Sciatic nerve (tissue), 2 donors: ENCODE measurements around the gene ATP5F1D. TPM values are rescaled to one million over a fixed set of nuclear protein-coding genes. Genes with fewer than 3 reads are reported as not detected.
A peak's percentile ranks its signal among the peaks of the same experiment; 100 is the strongest.

Experiments
- ATAC-seq: fragments of 200-7000 bp; cut with Tn5 transposase; one replicate; pipeline ENCODE4 v1.9.1; 2020; ENCODE audit warnings: mild to moderate bottlenecking, moderate library complexity
- DNase-seq: peaks from one replicate; pipeline ENCODE4 v3.0.0-alpha.2; 2020; ENCODE audit warnings: low spot score
- intact Hi-C: fragments of 100-400 bp; cut with DNase I; formaldehyde crosslinking; loops from one replicate; pipeline ENCODE4 v1.14.2; 2022
- total RNA-seq: library from RNA; stranded (reverse); fragmentation: NEBNext Ultra II Directional; extraction: Animal tissue kit (Norgen Biotek cat#: 25700); gene quantifications from one replicate; pipeline ENCODE4 v1.2.1, GENCODE V29; 2021
- donor health status: DM: no; HTN: no; CAD: no.
- donor health status: DM: no; HTN: no; CAD: no.

The ATP5F1D gene
- total RNA-seq, 1 donor from 2014 or later = 90.9 TPM

DNA sequence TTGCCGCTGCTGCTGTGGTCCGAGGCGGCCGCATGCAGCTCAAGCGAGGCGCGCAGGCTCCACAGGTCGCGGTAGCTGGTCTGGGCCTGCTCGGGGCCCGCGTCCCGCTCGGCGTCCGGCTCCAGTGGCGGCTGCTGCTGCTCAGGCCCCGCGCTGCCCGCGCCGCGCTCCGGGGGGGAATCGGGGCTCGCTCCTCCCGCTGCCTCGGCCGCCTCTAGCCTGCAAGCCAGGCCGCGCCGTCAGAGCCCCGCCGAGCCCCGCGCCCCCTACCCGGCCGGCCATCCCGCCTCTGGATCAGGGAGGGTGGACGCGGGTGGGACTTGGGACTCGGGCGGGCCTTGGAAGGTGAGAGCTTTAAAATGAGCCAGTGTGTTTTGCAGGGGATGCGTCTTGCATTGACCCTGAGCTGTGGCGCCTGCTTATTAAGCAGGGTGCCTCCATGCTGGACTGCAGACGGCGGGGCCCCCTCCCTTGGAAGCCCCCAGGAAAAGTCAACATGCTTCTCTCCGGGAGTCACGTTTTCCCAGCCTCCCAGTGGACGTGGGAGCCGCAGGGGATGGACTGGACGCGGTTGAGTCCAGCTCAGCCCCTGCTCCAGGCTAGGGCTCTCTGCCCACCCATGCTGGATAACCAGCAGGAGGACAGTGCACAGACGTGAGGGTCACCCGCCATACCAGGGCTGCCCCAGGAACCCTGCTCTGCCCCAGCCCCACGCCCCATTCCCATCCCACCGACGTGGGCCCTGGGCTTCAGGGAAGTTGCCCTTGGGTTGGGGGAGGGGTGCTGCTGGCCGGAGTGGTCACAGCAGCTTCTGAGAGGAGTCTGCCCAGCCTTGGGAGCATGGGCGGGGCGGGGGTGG is 11.4 kb upstream of the ATP5F1D start:
- intact Hi-C loops = no loop called here
- ATAC-seq (no peak), DNase-seq (no peak)

DNA sequence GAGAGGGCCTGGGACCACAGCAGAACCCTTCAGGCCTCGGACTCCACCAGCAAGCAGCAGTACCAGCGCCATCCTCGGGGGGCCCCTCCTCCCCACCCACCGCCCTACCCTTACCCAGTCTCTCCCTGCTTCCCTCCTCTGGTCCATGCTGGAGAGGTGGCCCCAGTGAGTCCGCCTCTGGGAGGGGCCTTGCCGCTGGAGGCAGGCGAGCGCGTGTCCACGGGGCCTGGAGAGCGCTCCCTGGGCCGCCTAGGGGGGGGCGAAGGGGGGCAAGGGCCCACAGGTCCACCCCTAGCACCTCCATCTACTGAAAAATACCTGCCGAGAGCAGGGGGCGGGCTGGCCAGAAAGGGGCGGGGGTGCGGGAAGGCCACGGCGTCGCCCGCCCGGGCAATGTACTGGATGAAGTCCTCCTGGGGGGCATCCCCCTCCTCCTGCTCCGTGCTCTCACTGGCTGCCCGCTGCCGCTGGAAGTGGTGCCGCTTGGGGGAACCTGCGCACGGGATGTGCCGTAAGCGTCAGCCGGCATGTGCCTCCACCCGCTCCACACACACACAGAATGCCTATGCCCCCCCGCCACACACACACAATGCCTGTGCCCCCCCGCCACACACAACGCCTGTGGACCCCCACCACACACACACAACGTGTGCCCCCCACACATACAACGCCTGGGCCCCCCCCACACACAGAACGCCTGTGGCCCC is 10.6 kb upstream of the ATP5F1D start:
- DNase-seq = no peak
- no peak for ATAC-seq
- intact Hi-C loops = no loop called here

DNA sequence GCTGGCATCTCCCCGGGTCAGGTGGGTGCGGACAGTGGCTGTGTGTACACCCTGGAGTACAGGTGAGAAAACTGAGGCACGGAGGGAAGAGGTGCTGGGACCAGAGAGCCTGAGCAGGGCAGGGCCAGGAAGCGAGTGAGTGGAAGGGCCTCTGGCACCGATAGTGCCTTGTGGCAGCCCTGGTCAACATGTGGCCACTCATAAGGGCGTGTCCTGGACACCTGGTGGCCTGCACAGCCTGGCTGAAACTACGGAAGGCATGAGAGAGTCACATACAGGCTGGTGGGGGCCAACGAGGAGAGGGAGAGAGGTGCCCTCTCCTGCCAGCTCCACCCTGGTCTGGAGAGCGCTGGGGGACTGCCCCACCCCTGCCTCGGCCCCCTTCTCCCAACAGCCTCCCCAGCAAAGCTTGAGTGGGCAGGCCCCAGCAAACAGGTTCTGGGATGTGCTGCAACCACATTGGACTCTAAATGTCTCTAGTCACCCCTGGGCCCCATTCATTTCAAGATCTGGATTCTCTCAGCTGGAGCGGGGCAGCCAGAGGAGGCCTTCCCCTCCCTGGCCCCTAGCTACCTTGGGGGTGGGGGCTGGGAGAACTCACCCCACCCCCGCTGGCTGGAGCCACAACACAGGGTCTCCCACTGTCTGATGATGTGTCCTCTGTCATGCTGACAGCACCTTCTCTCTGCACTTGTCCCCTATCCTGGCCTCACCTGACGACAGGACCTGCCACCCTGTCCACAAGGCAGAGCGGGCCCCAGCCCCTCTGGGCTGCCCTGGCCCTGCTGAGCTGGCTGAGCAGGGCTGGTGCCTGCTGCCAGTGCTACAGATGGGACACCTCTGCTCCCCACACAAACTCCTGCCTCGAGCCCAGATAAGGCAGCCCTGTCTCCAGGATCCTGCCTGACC is 9.6 kb upstream of the ATP5F1D start:
- peak; percentile 3 for ATAC-seq
- DNase-seq = no peak
- intact Hi-C loops = no loop called here

DNA sequence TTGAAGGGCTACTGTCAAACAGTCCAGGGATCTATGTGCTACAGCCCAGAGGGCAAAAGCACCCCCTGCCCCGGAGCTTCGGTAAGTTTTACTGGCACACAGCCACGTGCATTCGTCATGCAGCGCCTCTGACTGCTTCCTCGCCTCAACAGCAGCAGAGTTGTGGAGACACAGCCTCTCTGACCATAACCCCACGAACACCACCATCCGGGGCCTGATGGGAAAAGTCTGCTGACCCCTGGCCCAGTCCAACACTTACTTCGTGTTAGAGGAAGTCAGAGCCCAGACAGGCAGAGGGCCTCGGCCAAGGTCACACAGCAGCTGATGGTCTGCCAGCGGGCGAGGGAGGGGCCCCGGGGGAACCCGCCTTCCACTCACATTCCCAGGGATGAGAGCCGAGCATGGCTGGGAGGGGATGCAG is 8.9 kb upstream of the ATP5F1D start:
- intact Hi-C loops = no loop called here
- ATAC-seq (peak; percentile 35), DNase-seq (no peak)

DNA sequence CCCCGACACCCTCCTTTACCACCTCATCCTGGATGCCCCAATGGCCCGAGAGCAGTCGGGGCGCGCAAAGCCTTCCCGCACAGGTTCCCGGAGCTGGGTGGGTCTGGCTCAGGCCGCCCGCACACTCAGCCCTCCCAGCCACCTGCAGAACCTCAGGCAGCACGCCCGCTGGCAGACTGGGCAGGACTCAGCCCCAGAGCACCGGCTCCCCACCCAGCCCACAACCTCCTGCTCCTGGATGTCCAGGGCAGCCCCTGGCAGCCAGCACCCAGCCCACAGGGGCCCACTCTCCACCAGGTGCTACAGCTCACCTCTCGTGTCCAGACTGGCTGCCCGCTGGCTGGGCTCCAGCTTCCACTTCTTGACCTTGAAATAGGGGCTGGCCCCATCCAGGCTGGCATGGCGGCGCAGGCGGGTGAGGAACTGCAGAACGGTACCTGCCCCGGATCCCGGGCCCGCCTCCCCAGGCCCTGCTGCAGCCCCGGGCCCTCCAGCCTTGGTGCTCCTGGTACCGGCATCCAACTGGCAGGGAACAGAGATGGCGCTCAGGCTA is 8.4 kb upstream of the ATP5F1D start:
- peak; percentile 2 for ATAC-seq
- intact Hi-C loops = no loop called here
- no peak for DNase-seq

DNA sequence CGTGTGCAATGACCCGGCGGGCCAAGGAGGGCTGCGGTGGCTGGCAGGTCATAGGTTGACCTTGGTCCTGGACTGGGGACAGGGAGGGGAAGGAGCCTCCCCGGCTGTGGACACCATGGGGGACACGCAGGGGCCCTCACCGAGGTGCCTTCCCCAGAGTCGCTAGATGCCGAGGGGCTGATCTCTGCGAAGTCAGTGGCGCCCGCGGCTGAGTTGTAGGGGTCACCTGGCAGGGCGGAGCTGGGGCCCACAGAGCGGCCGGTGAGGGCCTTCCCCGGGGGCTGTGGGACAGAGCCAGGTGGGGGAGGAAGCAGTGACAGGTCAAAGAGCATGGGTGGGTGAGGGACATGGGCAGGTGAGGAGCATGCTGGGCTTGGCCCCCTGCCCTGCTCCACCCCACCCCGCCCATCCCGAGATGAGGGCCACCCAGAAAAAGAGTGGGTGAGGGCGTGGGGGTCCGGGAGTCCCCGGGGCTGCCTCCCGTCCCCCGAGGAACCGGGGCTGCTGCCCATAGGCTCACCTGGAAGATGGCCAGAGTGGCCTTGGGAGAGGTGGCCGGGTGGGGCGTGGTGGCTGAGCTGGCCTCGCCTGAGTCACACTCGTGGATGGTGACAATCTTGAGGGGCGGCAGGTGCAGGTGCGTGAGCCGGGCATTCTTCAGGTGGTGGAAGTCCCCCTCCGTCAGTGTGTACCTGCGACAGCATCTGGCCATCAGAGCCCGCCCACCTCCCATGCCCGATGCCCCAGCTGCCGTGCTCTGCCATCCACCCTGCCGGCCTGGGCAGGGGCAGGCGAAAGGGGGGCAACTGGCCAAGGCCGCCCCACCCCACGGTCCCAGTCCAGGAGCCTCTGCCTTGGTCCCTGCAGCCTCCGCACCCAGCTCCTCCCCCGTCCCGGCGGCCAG is 7.2 kb upstream of the ATP5F1D start:
- DNase-seq (no peak), ATAC-seq (no peak)
- intact Hi-C loops = no loop called here

DNA sequence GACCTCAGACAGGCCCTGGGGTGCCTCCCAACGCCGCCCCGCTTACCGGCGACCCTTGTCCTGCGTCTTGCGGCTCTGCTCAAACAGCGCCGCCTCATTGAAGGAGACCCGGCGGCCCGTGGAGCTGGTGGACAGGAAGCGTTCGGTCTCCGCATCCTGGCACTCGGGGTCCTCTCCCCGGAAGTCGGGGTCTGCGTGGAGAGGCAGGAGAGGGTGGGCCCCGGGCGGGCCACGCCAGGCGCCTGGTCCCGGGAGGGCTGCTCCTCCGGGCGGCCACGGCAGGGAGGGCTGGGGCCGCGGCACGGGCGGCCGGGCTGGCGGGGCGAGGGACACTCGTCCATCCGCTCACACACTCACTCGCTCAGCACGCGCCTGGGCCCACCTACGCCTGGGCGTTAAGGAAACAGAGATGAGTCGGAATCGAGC is 6.6 kb upstream of the ATP5F1D start:
- intact Hi-C loops = loop anchor here (5.0 kb wide), 1 partner anchor 298 kb away; no protein-coding TSS in a partner anchor
- ATAC-seq (no peak), DNase-seq (no peak)

DNA sequence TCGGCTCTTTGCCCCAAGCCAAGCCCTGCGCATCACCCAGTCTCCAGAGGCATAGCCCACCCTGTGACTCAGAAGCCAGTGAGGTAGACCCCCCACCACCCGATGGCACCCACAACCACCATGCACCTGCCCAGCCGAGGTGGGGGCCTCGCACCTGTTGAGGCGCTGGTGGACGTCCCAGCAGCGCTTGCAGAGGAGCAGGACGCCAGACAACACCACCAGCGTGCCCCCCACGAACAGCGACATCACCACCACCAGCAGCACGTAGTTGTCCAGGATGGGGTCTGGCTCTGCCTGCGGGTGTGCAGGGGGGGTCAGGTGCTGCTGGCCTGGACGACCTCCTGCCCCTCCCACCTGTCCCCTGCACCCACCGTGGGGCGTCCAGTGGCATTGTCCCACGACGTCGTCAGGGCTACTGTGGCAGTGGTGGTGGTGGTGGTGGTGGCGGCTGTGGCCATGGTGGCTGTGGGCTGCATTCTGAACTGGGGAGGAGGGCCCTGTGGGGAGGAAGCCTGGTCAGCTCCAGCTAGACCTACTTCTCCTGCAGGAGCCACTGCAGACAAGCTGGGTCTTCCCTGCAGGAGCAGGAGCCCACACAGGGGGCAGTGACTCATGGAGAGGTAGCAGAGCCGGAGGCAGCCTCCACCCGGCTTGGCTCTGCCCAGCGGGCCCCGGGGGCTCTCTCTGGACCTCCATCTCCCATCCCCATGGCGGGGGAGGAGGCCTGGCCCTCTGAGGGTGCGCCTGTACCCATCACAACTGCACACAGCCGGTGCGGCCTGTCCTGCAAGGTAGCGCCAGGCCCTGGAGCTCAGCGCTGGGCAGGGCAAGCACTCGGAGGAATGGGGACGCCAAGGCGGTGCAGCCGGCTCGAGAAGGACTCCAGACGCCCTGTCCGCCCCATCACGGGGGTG is 5.7 kb upstream of the ATP5F1D start:
- intact Hi-C loops = loop anchor here (5.0 kb wide), 1 partner anchor 299 kb away; no protein-coding TSS in a partner anchor
- DNase-seq (no peak), ATAC-seq (no peak)

DNA sequence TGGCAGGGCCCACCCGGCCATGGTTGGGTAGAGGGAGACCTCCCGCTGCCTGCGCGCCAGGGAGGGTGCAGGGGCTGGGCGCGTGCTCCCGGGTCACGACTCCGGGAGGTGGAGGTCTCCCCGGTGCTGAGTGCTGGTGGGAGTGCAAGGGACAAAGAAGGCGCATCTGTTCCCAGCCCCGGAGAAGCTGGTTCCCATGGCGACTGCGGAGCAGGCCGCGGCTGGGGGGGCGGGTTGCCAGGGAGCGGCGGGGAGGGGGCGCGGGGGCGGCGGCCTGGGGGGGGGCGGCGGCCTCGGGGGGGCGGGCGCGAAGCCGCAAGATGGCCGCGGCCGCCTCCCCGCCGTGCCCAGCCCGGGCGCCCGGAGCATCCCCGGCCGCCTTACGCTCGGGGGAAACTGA is 5.0 kb upstream of the ATP5F1D start:
- DNase-seq = no peak
- no peak for ATAC-seq
- intact Hi-C loops = loop anchor here (5.0 kb wide), 1 partner anchor 299 kb away; no protein-coding TSS in a partner anchor

DNA sequence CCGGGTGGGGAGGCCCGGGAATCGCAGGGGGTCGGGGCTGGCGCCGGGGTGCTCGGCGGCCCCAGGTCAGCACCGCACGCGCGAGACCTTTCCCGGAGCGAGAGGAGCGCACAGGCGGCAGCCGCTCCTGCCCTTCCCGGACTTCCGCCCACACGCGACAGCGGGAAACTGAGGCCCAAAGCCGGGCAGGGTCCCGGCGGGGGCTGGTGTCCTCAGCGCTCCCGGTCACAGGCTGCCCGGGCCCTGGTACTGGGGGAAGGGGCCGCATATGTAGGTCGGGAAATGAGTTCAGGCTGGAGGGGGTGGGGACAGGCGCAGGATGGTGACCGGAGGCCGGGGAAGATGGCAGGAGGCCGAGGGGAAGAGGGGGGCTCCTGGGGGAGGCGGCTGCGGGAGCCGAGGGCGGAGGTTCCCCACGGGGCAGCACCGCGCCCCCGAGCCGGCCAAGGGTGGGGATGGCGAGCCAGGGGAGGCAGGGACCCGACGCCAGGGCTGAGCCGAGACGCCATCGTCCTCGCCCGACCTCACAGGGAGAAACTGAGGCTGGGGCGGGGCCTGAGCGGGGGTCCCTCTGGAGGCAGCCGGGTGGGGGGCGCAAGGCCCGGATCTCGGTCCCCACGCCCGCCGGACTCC is 4.4 kb upstream of the ATP5F1D start:
- DNase-seq (peak; percentile 79), ATAC-seq (no peak)
- intact Hi-C loops = loop anchor here (5.0 kb wide), 1 partner anchor 300 kb away; no protein-coding TSS in a partner anchor

DNA sequence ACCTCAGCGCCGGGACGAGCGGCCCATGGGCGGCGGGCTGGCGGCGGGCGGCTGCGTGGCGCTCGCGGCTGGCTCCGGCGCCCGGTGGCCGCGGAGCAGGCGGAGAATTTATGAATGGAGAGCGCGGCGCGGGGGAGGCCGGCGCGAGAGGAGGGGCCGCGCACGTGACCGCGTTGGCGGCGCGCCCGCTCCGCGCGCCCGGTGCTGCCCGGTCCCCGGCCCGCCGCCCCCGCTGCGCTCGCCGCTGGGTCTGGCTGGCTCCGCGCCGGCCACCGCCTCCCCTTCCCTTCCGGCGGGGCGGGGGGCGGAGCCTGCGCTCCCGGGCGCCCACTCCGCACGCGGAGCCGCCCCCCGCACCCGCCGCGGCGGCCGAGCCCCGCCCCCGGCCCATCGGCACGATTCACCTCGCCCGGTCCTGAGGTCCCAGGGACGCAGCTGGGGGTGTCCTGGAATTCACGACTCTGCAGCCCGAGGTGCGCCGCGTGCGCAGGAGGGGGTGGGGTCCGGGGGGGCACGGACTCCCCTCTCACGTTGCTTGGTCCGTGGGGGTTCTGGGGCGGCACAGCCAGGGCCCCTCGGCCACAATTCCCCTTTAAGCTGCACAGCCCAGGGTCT is 3.7 kb upstream of the ATP5F1D start, which contains the start of gene CBARP:
Gene CBARP (minus strand): TSS at position 252 of the 615 bp plus-strand sequence. CDS start 1,905 bp downstream, outside the sequence.
- intact Hi-C loops = loop anchor here (5.0 kb wide), 1 partner anchor 301 kb away; no protein-coding TSS in a partner anchor
- ATAC-seq (no peak), DNase-seq (peak; percentile 78)

DNA sequence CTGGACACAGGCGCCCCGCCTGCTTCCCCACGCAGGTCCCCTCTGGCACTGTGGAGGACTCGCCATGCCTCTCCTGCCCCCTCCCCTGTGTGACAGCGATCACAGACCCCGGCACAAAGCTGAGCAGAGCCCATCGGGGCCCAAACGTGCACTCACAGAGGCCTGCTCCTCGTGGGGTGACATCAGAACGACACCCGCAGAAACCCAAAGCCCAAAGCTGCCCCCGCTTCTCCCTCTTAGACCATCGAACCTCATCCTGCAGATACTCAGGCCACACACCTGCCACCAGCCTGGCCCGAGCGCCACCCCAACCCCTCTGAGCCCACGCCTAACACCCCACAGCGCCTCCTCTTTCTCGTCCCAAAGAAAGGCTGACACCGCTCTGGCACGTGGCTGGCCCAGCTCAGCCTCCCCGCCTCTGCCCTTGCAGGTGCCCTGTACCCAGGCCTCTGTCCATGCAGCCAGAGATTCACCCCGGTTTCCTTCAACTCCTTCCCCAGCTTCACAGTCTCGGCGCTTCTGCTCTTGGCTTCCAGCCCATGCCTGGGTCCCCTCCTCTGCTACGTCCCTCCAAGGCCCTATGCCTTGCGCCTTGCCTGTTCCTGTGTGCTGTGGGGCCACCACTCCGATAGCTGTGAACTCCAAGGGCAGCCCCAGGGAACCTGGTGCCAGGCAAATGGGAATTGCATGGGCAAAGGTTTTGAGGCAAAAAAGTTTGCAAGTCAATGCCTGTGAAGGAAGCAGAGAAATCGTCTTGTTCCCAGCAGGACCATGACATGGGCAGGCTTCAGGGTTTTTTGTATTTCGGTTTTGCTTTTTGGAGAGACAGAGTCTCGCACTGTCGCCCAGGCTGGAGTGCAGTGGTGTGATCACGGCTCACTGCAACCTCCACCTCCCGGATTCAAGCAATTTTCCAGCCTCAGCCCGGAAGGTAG is 2.9 kb upstream of the ATP5F1D start:
- DNase-seq (no peak), ATAC-seq (no peak)
- intact Hi-C loops = loop anchor here (5.0 kb wide), 1 partner anchor 301 kb away; no protein-coding TSS in a partner anchor

DNA sequence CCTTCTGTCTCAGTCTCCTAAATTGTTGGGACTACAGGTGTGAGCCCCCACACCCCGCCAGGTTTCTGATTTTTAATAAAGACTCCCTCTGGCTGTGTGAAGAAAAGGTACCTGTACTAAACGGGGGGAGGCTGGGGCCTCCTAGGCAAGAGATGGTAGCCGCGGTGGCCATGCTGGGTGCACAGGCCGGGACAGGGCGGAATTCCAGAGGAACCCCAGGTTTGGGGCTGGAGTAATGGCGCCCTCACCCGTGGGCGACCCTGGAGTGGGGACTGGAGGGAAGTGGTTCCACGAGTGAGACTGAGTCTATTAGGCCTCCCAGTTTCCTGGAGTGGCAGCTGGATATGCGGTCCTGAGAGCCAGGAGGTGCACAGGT is 2.1 kb upstream of the ATP5F1D start:
- DNase-seq = no peak
- intact Hi-C loops = loop anchor here (5.0 kb wide), 1 partner anchor 302 kb away; no protein-coding TSS in a partner anchor
- peak; percentile 0 for ATAC-seq
